HFFc6 (cell line): ENCODE data around the gene MT2A. TPM values are rescaled to one million over a fixed set of nuclear protein-coding genes. Genes with fewer than 3 reads are reported as not detected.

Experiments
- DNase-seq: peaks from one replicate; pipeline ENCODE4 v3.0.0-alpha.2; 2018
- H3K27ac Mint-ChIP-seq: 2 replicates; pipeline ENCODE4 v1.8.0; 2020; ENCODE audit warnings: mild to moderate bottlenecking, mixed read lengths
- H3K27me3 Mint-ChIP-seq: 2 replicates; pipeline ENCODE4 v1.8.0; 2021; ENCODE audit warnings: mild to moderate bottlenecking, moderate library complexity, mixed read lengths; ENCODE audit not compliant: insufficient read depth
- H3K36me3 Mint-ChIP-seq: 2 replicates; pipeline ENCODE4 v1.8.0; 2021; ENCODE audit warnings: low read depth, mixed read lengths
- H3K4me1 Mint-ChIP-seq: 2 replicates; pipeline ENCODE4 v1.8.0; 2020; ENCODE audit warnings: low read depth, mixed read lengths
- H3K4me3 Mint-ChIP-seq: 2 replicates; pipeline ENCODE4 v1.8.0; 2020; ENCODE audit warnings: mild to moderate bottlenecking, moderate library complexity, mixed read lengths
- H3K9me3 Mint-ChIP-seq: 2 replicates; pipeline ENCODE4 v1.8.0; 2020; ENCODE audit warnings: mild to moderate bottlenecking, mixed read lengths
- total RNA-seq, 6 experiments: library from RNA; stranded (reverse); fragmentation: NEBNext Ultra II Directional; extraction: Animal tissue kit (Norgen Biotek cat#: 25700); gene quantifications; 2 replicates in 1 of 6; 3 replicates in 5 of 6; pipeline ENCODE4 v1.2.3, GENCODE V29; 2021
- TF ChIP-seq, protein P1 (sequence below): fragments of 200-600 bp; sonication (generic); IDR thresholded peaks from 2 replicates; pipeline ENCODE4 v1.5.0; 2021; ENCODE audit warnings: antibody characterized with exemption, mild to moderate bottlenecking

MT2A gene
- total RNA-seq, 6 experiments from 2014 or later: 623 to 1,524 (median 1,044) TPM

DNA sequence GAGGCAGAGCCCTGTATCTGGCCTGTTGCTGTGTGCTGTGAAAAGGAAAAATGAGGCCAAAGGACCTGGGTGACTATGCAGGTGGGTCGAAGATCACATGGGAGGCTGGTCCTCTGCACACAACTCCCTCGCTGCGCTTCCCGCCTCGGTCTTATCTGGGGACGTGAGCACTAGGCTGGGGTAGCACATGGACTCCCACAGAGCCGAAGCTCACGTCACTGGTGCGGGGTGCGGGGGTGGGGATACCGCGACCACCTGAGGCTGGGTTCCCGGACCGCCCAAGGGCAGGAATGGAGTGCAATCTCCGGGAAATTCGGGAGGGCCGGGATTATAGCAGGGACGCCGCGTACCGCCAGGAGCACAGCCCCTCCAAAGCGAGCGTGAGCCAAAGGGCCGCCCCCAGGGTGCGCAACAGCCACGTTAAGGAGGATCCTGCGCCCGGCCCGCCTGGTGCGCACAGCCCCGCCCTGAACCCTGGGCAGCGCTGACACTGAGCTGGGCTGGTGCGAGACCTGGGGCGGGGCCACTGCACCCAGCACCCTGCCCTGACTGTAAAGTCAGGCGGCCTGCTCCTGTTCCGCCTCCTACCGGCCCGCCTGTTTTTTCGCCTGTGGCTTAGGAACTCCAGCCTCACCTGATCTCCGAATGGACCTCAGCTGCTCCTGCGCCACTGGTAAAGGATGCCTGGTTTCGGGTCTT lies 34.8 kb downstream of the MT2A start:
- Mint-ChIP-seq H3K4me1 (peaks cover 13% of the 10 kb centered on the region), H3K4me3 (peak overlapping the region; percentile 66), H3K36me3 (no peaks in the 10 kb centered on the region), H3K27ac (no peak overlapping the region), H3K9me3 (no peaks in the 10 kb centered on the region), H3K27me3 (peaks cover 76% of the 10 kb centered on the region)
- peak; percentile 17 for DNase-seq
- TF ChIP-seq, protein P1, sequence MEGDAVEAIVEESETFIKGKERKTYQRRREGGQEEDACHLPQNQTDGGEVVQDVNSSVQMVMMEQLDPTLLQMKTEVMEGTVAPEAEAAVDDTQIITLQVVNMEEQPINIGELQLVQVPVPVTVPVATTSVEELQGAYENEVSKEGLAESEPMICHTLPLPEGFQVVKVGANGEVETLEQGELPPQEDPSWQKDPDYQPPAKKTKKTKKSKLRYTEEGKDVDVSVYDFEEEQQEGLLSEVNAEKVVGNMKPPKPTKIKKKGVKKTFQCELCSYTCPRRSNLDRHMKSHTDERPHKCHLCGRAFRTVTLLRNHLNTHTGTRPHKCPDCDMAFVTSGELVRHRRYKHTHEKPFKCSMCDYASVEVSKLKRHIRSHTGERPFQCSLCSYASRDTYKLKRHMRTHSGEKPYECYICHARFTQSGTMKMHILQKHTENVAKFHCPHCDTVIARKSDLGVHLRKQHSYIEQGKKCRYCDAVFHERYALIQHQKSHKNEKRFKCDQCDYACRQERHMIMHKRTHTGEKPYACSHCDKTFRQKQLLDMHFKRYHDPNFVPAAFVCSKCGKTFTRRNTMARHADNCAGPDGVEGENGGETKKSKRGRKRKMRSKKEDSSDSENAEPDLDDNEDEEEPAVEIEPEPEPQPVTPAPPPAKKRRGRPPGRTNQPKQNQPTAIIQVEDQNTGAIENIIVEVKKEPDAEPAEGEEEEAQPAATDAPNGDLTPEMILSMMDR: peak; percentile 52

DNA sequence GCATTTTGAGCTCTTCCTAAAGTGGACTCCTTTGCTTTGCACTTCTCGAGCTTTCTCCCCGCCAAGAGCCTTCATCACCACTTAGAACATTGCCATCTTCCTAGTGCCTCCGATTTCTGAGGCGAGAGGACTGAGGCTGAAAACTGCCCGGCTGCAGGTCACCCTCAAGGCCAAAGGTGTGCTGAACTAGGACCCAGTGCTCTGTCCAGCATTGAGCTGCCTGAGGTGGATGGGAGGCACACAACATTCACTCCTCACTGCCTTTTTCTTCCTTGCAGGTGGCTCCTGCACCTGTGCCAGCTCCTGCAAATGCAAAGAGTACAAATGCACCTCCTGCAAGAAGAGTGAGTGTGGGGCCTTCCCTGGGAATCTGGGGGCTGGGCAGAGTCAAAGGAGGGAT lies 35.4 kb downstream of the MT2A start:
- TF ChIP-seq, protein P1: no peak
- Mint-ChIP-seq H3K27me3 (peaks cover 77% of the 10 kb centered on the region), H3K4me3 (peak overlapping the region; percentile 66), H3K4me1 (peaks cover 13% of the 10 kb centered on the region), H3K27ac (no peak overlapping the region), H3K9me3 (no peaks in the 10 kb centered on the region), H3K36me3 (no peaks in the 10 kb centered on the region)
- no peak for DNase-seq

DNA sequence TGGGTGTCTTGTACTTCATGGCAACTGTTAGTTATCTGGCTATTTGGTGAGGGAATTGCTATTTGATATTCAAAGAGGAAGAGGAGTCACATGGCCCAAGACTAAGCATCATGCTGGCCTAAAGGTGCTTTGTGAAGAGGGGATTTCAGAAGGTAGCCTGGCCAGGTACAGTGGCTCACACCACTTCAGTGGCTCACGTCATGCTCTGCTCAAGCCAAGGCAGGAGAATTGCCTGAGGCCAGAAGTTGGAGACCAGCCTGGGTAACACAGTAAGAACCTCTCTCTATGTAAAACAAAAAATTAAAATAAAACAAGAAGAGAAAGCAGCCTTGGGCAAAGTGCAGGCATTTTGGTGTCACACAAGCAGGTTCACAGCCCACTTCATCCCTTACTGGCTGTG lies 36.9 kb downstream of the MT2A start:
- Mint-ChIP-seq H3K9me3 (no peaks in the 10 kb centered on the region), H3K4me1 (peaks cover 13% of the 10 kb centered on the region), H3K4me3 (no peak overlapping the region), H3K36me3 (no peaks in the 10 kb centered on the region), H3K27ac (no peak overlapping the region), H3K27me3 (peaks cover 70% of the 10 kb centered on the region)
- DNase-seq: no peak
- TF ChIP-seq, protein P1: no peak

DNA sequence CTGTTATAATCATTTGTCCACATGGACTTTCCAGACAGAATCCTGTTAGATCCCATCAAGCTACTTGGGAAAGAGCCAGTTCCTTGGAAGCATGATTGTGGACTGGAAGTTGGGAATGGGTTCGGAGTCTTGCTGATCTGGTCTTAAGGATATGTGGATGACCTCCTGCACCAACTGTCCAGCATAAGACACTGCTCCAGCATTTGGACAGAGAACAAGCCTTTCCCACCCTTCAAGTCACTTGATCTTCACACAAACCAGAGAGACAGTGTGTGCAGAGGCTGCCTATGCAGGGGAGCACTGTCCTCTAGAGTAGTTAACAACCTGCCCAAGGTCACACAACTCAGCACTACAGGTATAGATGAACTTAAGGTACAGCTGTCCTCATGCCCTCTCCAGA lies 37.5 kb downstream of the MT2A start:
- TF ChIP-seq, protein P1: no peak
- no peaks in the 10 kb centered on the region for H3K36me3 Mint-ChIP-seq

DNA sequence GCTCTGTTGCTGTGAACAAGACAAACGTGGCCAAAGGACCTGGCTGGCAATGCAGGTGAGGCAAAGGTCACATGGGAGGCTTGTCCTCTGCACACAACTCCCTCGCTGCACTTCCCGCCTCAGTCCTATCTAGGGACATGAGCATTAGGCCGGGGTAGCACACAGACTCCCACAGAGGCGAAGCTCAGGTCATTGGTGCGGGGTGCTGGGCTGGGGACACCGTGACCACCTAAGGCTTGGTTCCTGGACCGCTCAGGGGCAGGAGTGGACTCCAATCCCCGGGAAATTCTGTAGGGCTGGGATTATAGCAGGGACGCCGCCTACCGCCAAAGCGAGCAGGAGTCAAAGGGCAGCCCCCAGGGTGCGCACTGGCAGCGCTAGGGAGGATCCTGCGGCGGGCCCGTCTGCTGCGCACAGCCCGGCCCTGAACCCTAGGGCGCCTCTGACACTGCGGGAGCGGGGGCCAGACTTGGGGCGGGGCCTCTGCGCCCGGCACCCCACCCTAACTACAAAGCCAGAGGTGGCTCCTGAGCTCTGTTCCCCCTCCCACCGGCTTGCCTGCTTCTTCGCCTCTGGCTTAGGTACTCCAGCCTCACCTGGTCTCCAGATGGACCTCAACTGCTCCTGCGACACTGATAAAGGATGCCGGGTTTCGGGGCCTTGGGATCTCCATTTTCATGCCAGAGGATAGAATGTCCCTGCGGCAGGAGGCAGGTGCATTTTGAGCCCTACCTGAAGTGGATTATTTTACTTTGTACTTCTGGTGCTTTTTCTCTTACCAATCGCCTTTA lies 39.5 kb downstream of the MT2A start:
- H3K4me3 Mint-ChIP-seq: no peak overlapping the region
- DNase-seq: no peak
- H3K36me3 Mint-ChIP-seq: no peaks in the 10 kb centered on the region
- TF ChIP-seq, protein P1: no peak
- no peak overlapping the region for H3K27ac Mint-ChIP-seq
- H3K9me3 Mint-ChIP-seq: no peaks in the 10 kb centered on the region
- H3K27me3 Mint-ChIP-seq: peaks cover 77% of the 10 kb centered on the region
- peaks cover 10% of the 10 kb centered on the region for H3K4me1 Mint-ChIP-seq

More for the DNA sequence above, 37.5 kb downstream of the MT2A start:
- no peak overlapping the region for H3K4me3 Mint-ChIP-seq
- H3K27ac Mint-ChIP-seq: no peak overlapping the region
- no peak for DNase-seq
- H3K27me3 Mint-ChIP-seq: peaks cover 72% of the 10 kb centered on the region
- H3K4me1 Mint-ChIP-seq: peaks cover 13% of the 10 kb centered on the region
- no peaks in the 10 kb centered on the region for H3K9me3 Mint-ChIP-seq
